CD4-positive, alpha-beta T cell (primary cell): ENCODE data around the gene MICALL2. TPM values are rescaled to one million over a fixed set of nuclear protein-coding genes. Genes with fewer than 3 reads are reported as not detected.

Source experiments
- ATAC-seq: fragments of 200-7000 bp; cut with Tn5 transposase; one replicate; pipeline ENCODE4 v1.10.0; 2022; ENCODE audit warnings: mild to moderate bottlenecking; ENCODE audit not compliant: poor library complexity
- CTCF ChIA-PET: fragments of 350-600 bp; sonication (Branson Sonifier 250); formaldehyde crosslinking; loops from one replicate; lab custom pipeline; 2021; ENCODE audit warnings: antibody characterized with exemption, inconsistent platforms; lab: Charles Lee
- POLR2A ChIA-PET: fragments of 350-600 bp; sonication (Branson Sonifier 250); formaldehyde crosslinking; loops from one replicate; lab custom pipeline; 2021; ENCODE audit warnings: antibody characterized with exemption, inconsistent platforms; lab: Charles Lee
- DNase-seq, 14 experiments: peaks; one replicate each; pipeline ENCODE4 v3.0.0-alpha.2; 2013 to 2020; ENCODE audit warnings: mixed read lengths in 2 of 14
- H3K27ac ChIP-seq, 2 donors: one replicate each; pipeline versions ENCODE4 v1.5.1 to v1.7.0; 2013; ENCODE audit warnings: low read length in 2 of 2, low read depth in 1 of 2, mild to moderate bottlenecking in 1 of 2
- H3K27me3 ChIP-seq, 2 experiments: 1 replicate in 1 of 2; 2 replicates in 1 of 2; pipeline versions ENCODE4 v1.6.1 to v1.7.0; 2013; ENCODE audit warnings: low read length in 2 of 2, control low read depth in 1 of 2, mild to moderate bottlenecking in 1 of 2, moderate library complexity in 1 of 2; ENCODE audit not compliant: insufficient read depth in 2 of 2, control insufficient read depth in 1 of 2
- H3K36me3 ChIP-seq: one replicate; pipeline ENCODE4 v1.6.1; 2013; ENCODE audit warnings: low read length, control low read depth; ENCODE audit not compliant: insufficient read depth
- H3K4me1 ChIP-seq: one replicate; pipeline ENCODE4 v1.6.1; 2013; ENCODE audit warnings: low read length, control low read depth; ENCODE audit not compliant: insufficient read depth
- H3K4me3 ChIP-seq: one replicate; pipeline ENCODE4 v1.5.1; 2013; ENCODE audit warnings: mild to moderate bottlenecking, low read length, moderate library complexity
- H3K9me3 ChIP-seq, 2 experiments: 1 replicate in 1 of 2; 2 replicates in 1 of 2; pipeline versions ENCODE4 v1.6.1 to v1.7.0; 2013; ENCODE audit warnings: low read length in 2 of 2, mild to moderate bottlenecking in 2 of 2, control low read depth in 1 of 2, moderate library complexity in 1 of 2; ENCODE audit not compliant: control insufficient read depth in 1 of 2, insufficient read depth in 1 of 2
- H3K27ac Mint-ChIP-seq: one replicate; pipeline ENCODE4 v1.8.0; 2020; ENCODE audit warnings: mixed read lengths
- H3K27me3 Mint-ChIP-seq: one replicate; pipeline ENCODE4 v1.8.0; 2021; ENCODE audit warnings: mixed read lengths
- H3K36me3 Mint-ChIP-seq: one replicate; pipeline ENCODE4 v1.8.0; 2021; ENCODE audit warnings: low read depth, mixed read lengths
- H3K4me1 Mint-ChIP-seq: one replicate; pipeline ENCODE4 v1.8.0; 2021; ENCODE audit warnings: low read depth, mixed read lengths
- H3K4me3 Mint-ChIP-seq: one replicate; pipeline ENCODE4 v1.8.0; 2020; ENCODE audit warnings: mild to moderate bottlenecking, mixed read lengths
- H3K9me3 Mint-ChIP-seq: one replicate; pipeline ENCODE4 v1.8.0; 2020; ENCODE audit warnings: mixed read lengths
- intact Hi-C, 2 experiments: fragments of 100-400 bp; cut with DNase I in 1 of 2; cut with micrococcal nuclease in 1 of 2; formaldehyde crosslinking; loops; one replicate each; pipeline versions ENCODE4 v1.15.1 to v1.9.0; 2023 to 2025; cut with DNase I, micrococcal nuclease
- total RNA-seq, 174 experiments: library from RNA in 2 of 174; stranded (reverse) in 2 of 174; gene quantifications; one replicate each; pipeline ENCODE4 v1.2.3 and lab custom pipeline; 2021 to 2026
- TF ChIP-seq, protein P1 (sequence below): fragments of 200-600 bp; IDR thresholded peaks from one replicate; pipeline ENCODE4 v1.8.0; 2022; ENCODE audit warnings: antibody characterized with exemption, mild to moderate bottlenecking

Gene MICALL2
- total RNA-seq, 2 experiments from 2014 or later: 1.9 to 2.2 TPM

DNA sequence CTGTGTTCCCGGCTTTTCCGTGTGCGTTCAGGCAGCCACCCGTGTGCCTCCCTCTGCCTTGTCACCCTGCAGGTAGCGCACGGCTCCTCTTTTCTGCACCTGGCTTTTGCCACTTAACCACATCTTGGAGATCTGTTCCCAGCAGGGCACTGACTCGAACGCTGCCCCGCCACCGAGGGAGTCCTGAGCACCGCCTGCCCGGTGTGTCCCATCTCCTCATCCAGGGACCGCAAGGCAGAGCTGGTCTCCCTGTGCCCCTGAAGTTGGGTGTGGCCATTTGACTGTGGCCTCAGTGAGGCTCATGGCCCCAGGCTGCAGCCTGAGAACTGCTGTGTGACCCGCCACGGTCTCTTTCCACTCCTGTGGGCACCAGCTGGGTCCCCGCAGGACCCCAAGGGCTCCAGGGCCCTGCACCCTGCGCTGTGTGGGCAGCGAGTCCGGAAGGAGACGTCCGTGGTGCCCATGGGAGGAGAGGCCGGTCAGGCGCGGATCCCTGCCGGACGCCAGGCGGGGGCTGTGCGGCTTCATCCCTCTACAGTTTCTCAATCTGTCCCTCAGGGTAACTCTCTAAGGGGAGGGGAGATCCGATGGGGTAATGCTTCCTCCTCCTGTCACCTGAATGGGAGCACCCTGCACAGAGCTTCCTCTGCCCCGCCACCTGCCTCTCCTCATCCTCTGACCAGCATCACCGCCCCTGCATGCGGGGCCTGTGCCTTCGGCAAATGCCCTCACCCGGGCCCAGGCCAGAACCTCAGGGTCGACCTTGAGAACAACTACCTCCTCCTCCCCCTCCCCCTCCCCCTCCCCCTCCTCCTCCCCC lies 46.7 kb upstream of the MICALL2 start:
- intact Hi-C loops: loop anchor here (1.0 to 10.0 kb wide), 4 partner anchors 27 to 739 kb away; partner anchors contain the start of genes MRM2 (in 1 of the 2) and NUDT1 (in 1 of the 2)
- POLR2A ChIA-PET: interaction anchor here (0.9 to 1.0 kb wide), 2 partner anchors 50 to 64 kb away, joined by 3 read pairs; partner anchors contain the start of gene TMEM184A
- TF ChIP-seq, protein P1, sequence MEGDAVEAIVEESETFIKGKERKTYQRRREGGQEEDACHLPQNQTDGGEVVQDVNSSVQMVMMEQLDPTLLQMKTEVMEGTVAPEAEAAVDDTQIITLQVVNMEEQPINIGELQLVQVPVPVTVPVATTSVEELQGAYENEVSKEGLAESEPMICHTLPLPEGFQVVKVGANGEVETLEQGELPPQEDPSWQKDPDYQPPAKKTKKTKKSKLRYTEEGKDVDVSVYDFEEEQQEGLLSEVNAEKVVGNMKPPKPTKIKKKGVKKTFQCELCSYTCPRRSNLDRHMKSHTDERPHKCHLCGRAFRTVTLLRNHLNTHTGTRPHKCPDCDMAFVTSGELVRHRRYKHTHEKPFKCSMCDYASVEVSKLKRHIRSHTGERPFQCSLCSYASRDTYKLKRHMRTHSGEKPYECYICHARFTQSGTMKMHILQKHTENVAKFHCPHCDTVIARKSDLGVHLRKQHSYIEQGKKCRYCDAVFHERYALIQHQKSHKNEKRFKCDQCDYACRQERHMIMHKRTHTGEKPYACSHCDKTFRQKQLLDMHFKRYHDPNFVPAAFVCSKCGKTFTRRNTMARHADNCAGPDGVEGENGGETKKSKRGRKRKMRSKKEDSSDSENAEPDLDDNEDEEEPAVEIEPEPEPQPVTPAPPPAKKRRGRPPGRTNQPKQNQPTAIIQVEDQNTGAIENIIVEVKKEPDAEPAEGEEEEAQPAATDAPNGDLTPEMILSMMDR: no peak
- CTCF ChIA-PET: interaction anchor here (1.2 to 1.8 kb wide), 2 partner anchors 27 to 64 kb away, joined by 3 to 7 read pairs; no protein-coding TSS in a partner anchor
- H3K27ac Mint-ChIP-seq: peak overlapping the region; percentile 71
- H3K36me3 Mint-ChIP-seq: peaks cover 22% of the 10 kb centered on the region
- H3K9me3 Mint-ChIP-seq: no peaks in the 10 kb centered on the region
- peak overlapping the region; percentile 76 for H3K4me3 Mint-ChIP-seq
- peaks cover 31% of the 10 kb centered on the region for H3K4me1 Mint-ChIP-seq
- Histone ChIP-seq H3K4me1 (peaks cover 58% of the 10 kb centered on the region), H3K9me3 (no peaks in the 10 kb centered on the region), H3K27ac (no peak overlapping the region), H3K27me3 (no peaks in the 10 kb centered on the region), H3K4me3 (peak overlapping the region; percentile 34), H3K36me3 (peaks cover 17% of the 10 kb centered on the region)
- ATAC-seq (no peak), DNase-seq (peak in 1 of 14 experiments; percentile 16)
- peaks cover 4% of the 10 kb centered on the region for H3K27me3 Mint-ChIP-seq

- CTCF ChIA-PET: interaction anchor here (1.0 to 1.5 kb wide), 4 partner anchors 30 to 66 kb away, joined by 3 read pairs; no protein-coding TSS in a partner anchor
- intact Hi-C loops: loop anchor here in 1 of 2 experiments (1.0 to 10.0 kb wide), 2 partner anchors 65 to 741 kb away; partner anchors contain the start of genes MRM2 and NUDT1
- Histone ChIP-seq H3K4me3 (peak within 1 kb of the TSS; percentile 74), H3K9me3 (no peaks in the 10 kb centered on the region), H3K27ac (peak within 1 kb of the TSS in 1 of 2 donors; percentile 29), H3K36me3 (peaks cover 33% of the 10 kb centered on the region), H3K4me1 (peaks cover 60% of the 10 kb centered on the region), H3K27me3 (no peaks in the 10 kb centered on the region)
- ATAC-seq: peak; percentile 83
- DNase-seq: peak; percentile 82 to 94 (median 87)
- H3K4me1 Mint-ChIP-seq: peaks cover 31% of the 10 kb centered on the region
- POLR2A ChIA-PET: interaction anchor here (1.4 kb wide), 1 partner anchor 30 kb away, joined by 3 read pairs; no protein-coding TSS in a partner anchor
- peak within 1 kb of the TSS; percentile 90 for H3K4me3 Mint-ChIP-seq
- TF ChIP-seq, protein P1: peak; percentile 87
- peak within 1 kb of the TSS; percentile 71 for H3K27ac Mint-ChIP-seq
- H3K9me3 Mint-ChIP-seq: no peaks in the 10 kb centered on the region
- H3K27me3 Mint-ChIP-seq: peaks cover 4% of the 10 kb centered on the region
- peaks cover 36% of the 10 kb centered on the region for H3K36me3 Mint-ChIP-seq
These were observed 44.8 kb upstream of the MICALL2 start, which contains the start of gene INTS1 for GRCh38 chr7:1503816-1504775. TSS of gene INTS1 (minus strand) at chr7:1504389. CDS start at chr7:1503960, 429 bp downstream.
